ELR (cell line): ENCODE data around the gene CNRIP1.

Experiments used
- DNase-seq: peaks from one replicate; pipeline ENCODE4 v3.0.0-alpha.2; 2015; ENCODE audit warnings: low read depth

CNRIP1 gene

GRCh38 chr2:68292108-68292710 is 27.5 kb downstream of the CNRIP1 start:
- peak; percentile 57 for DNase-seq

GRCh38 chr2:68291314-68291713 is 28.4 kb downstream of the CNRIP1 start:
- no peak for DNase-seq

GRCh38 chr2:68290901-68291300 is 28.8 kb downstream of the CNRIP1 start:
- DNase-seq: no peak

GRCh38 chr2:68287580-68288441 is 31.9 kb downstream of the CNRIP1 start:
- peak; percentile 9 for DNase-seq

- peak; percentile 8 for DNase-seq
These were observed 34.9 kb downstream of the CNRIP1 start for GRCh38 chr2:68284896-68285295.

GRCh38 chr2:68283419-68283812 is 36.3 kb downstream of the CNRIP1 start:
- DNase-seq: no peak

GRCh38 chr2:68282811-68283418 is 36.8 kb downstream of the CNRIP1 start:
- peak; percentile 65 for DNase-seq

- no peak for DNase-seq
These were observed 39.0 kb downstream of the CNRIP1 start for GRCh38 chr2:68280796-68281195.

- no peak for DNase-seq
These were observed 39.4 kb downstream of the CNRIP1 start for GRCh38 chr2:68280348-68280747.

GRCh38 chr2:68279691-68280090 is 40.1 kb downstream of the CNRIP1 start:
- DNase-seq: no peak

GRCh38 chr2:68278169-68278568 is 41.6 kb downstream of the CNRIP1 start:
- peak; percentile 21 for DNase-seq

GRCh38 chr2:68274022-68274421 is 45.7 kb downstream of the CNRIP1 start:
- DNase-seq: no peak

- no peak for DNase-seq
These were observed 47.3 kb downstream of the CNRIP1 start for GRCh38 chr2:68272246-68272994.

GRCh38 chr2:68266655-68267054 is 53.1 kb downstream of the CNRIP1 start:
- no peak for DNase-seq

- DNase-seq: no peak
These were observed 56.1 kb downstream of the CNRIP1 start for GRCh38 chr2:68263632-68264031.

GRCh38 chr2:68258851-68259250 is 60.9 kb downstream of the CNRIP1 start:
- DNase-seq: no peak

GRCh38 chr2:68256093-68256450 is 63.7 kb downstream of the CNRIP1 start:
- DNase-seq: peak; percentile 71

- peak; percentile 48 for DNase-seq
These were observed 66.3 kb downstream of the CNRIP1 start for GRCh38 chr2:68253219-68254068.

- peak; percentile 96 for DNase-seq
These were observed 67.1 kb downstream of the CNRIP1 start, which contains the start of gene PPP3R1 for GRCh38 chr2:68252400-68253218. Gene PPP3R1, minus strand, starts transcription at chr2:68252532. Its CDS starts 405 bp downstream, at chr2:68252127.

- DNase-seq: peak; percentile 38
These were observed 67.8 kb downstream of the CNRIP1 start for GRCh38 chr2:68251855-68252399.
